HG02642 (cell line): ENCODE results near the gene GALNS.
A peak's percentile ranks its signal among the peaks of the same experiment; 100 is the strongest.

Experiments used
- ATAC-seq: cut with Tn5 transposase; IDR thresholded peaks from one replicate; pipeline ENCODE4 v1.9.1; 2021; ENCODE audit warnings: mild to moderate bottlenecking; ENCODE audit not compliant: unreplicated experiment, poor library complexity

GALNS gene

GRCh38 chr16:88821168-88821850 is 35.4 kb downstream of the GALNS start:
- ATAC-seq, result no peak

- ATAC-seq, result no peak
Observed at GRCh38 chr16:88820385-88821025, 36.2 kb downstream of the GALNS start.

- ATAC-seq, result no peak
Observed at GRCh38 chr16:88819126-88819525, 37.6 kb downstream of the GALNS start.

- ATAC-seq, result no peak
Observed at GRCh38 chr16:88818575-88818874, 38.2 kb downstream of the GALNS start.

GRCh38 chr16:88817785-88818574 is 38.8 kb downstream of the GALNS start:
- ATAC-seq, result no peak

GRCh38 chr16:88816736-88817535 is 39.8 kb downstream of the GALNS start:
- ATAC-seq, result no peak

- no peak for ATAC-seq
Observed at GRCh38 chr16:88815901-88816589, 40.7 kb downstream of the GALNS start.

- ATAC-seq, result no peak
Observed at GRCh38 chr16:88815227-88815626, 41.5 kb downstream of the GALNS start.

GRCh38 chr16:88814144-88814502 is 42.6 kb downstream of the GALNS start:
- no peak for ATAC-seq

- no peak for ATAC-seq
Observed at GRCh38 chr16:88813269-88814143, 43.2 kb downstream of the GALNS start.

GRCh38 chr16:88812513-88813268 is 44.1 kb downstream of the GALNS start:
- ATAC-seq, result no peak

GRCh38 chr16:88811769-88812512 is 44.8 kb downstream of the GALNS start, which contains the start of gene APRT:
TSS of gene APRT (minus strand) at chr16:88811928. CDS start at chr16:88811899, 29 bp downstream.
- ATAC-seq, result peak; percentile 82

GRCh38 chr16:88810912-88811768 is 45.6 kb downstream of the GALNS start:
- ATAC-seq, result peak; percentile 48

- no peak for ATAC-seq
Observed at GRCh38 chr16:88810166-88810911, 46.4 kb downstream of the GALNS start.

GRCh38 chr16:88809676-88810165 is 47.0 kb downstream of the GALNS start:
- ATAC-seq, result no peak

- no peak for ATAC-seq
Observed at GRCh38 chr16:88809068-88809675, 47.6 kb downstream of the GALNS start.
